RWPE1 (cell line): ENCODE measurements around the gene WNT9B.

Experiments used
- CTCF ChIA-PET: fragments of 350-600 bp; sonication (Branson Sonifier 250); formaldehyde crosslinking; extraction: SDS; loops from one replicate; lab custom pipeline; 2021; lab: Yijun Ruan, JAX
- POLR2A ChIA-PET: fragments of 400-600 bp; formaldehyde crosslinking; extraction: SDS; loops from one replicate; lab custom pipeline; 2020; ENCODE audit warnings: antibody characterized with exemption; ENCODE audit not compliant: low non-redundant PET; lab: Yijun Ruan, JAX
- DNase-seq: peaks from one replicate; pipeline ENCODE4 v3.0.0; 2012; ENCODE audit warnings: low spot score
- H3K27ac ChIP-seq: fragments of 450-650 bp; 2 replicates; pipeline ENCODE4 v1.5.1; 2017
- CTCF ChIP-seq: fragments of 450-650 bp; conservative IDR thresholded peaks from 2 replicates; pipeline ENCODE4 v1.5.1; 2017; ENCODE audit warnings: low read depth, mild to moderate bottlenecking

Gene WNT9B

GRCh38 chr17:46866747-46867146 lies 15.4 kb downstream of the WNT9B start:
- H3K27ac ChIP-seq, result no peak overlapping the region
- POLR2A ChIA-PET, result no interaction called here

DNA sequence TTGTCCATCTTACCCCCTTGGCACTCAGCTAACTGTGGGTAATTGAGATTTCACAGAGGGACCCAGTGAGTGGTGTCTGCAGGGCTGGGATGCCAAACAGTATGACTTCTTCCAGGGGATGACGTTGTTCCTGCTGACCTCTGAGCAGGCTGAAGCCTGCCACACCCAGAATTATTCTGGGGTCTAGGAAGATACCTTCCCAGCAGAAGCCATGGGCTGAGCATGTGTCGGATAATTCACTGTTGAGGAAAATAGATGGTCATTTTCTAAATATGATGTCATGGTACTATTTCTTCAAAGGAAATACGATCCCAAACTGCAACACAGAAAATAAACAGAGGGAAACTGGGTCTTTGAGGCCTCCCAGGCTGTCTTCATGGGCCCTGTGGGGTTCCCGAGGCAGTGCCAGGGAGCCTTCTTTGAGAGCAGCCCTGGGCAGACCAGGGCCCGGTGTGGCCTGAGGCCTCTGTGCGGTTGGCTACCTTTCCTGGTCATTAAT lies 17.4 kb downstream of the WNT9B start:
- CTCF ChIA-PET, result no interaction called here
- no peak overlapping the region for H3K27ac ChIP-seq
- POLR2A ChIA-PET, result no interaction called here
- no peak for TF ChIP-seq CTCF
- no peak for DNase-seq

More at GRCh38 chr17:46866747-46867146, 15.4 kb downstream of the WNT9B start:
- CTCF ChIA-PET, result no interaction called here
- no peak for DNase-seq
- no peak for TF ChIP-seq CTCF

- ChIA-PET POLR2A (no interaction called here), CTCF (no interaction called here)
- no peak overlapping the region for H3K27ac ChIP-seq
- TF ChIP-seq CTCF, result no peak
- no peak for DNase-seq
Observed at GRCh38 chr17:46869296-46869695, 17.9 kb downstream of the WNT9B start.

GRCh38 chr17:46869975-46870803 lies 18.8 kb downstream of the WNT9B start:
- POLR2A ChIA-PET, result interaction anchor here (0.6 kb wide), 1 partner anchor 759 kb away, joined by 4 read pairs; no protein-coding TSS in a partner anchor
- no peak for DNase-seq
- H3K27ac ChIP-seq, result no peak overlapping the region
- CTCF ChIA-PET, result no interaction called here
- no peak for TF ChIP-seq CTCF

- no peak overlapping the region for H3K27ac ChIP-seq
- no peak for TF ChIP-seq CTCF
- CTCF ChIA-PET, result no interaction called here
- POLR2A ChIA-PET, result no interaction called here
- no peak for DNase-seq
Observed at GRCh38 chr17:46872421-46872820, 21.0 kb downstream of the WNT9B start.

GRCh38 chr17:46873941-46874645 lies 22.7 kb downstream of the WNT9B start:
- DNase-seq, result no peak
- TF ChIP-seq CTCF, result no peak
- ChIA-PET POLR2A (no interaction called here), CTCF (interaction anchor here (0.6 kb wide), 1 partner anchor 32 kb away, joined by 3 read pairs; no protein-coding TSS in a partner anchor)
- no peak overlapping the region for H3K27ac ChIP-seq
